ENCODE measurements around the gene PIK3C2B. TPM values are rescaled to one million over a fixed set of nuclear protein-coding genes. Genes with fewer than 3 reads are reported as not detected.

The PIK3C2B gene
- total RNA-seq, 2 donors from 2014 or later = 13.1 to 19.4 TPM

- TF ChIP-seq, protein P1, sequence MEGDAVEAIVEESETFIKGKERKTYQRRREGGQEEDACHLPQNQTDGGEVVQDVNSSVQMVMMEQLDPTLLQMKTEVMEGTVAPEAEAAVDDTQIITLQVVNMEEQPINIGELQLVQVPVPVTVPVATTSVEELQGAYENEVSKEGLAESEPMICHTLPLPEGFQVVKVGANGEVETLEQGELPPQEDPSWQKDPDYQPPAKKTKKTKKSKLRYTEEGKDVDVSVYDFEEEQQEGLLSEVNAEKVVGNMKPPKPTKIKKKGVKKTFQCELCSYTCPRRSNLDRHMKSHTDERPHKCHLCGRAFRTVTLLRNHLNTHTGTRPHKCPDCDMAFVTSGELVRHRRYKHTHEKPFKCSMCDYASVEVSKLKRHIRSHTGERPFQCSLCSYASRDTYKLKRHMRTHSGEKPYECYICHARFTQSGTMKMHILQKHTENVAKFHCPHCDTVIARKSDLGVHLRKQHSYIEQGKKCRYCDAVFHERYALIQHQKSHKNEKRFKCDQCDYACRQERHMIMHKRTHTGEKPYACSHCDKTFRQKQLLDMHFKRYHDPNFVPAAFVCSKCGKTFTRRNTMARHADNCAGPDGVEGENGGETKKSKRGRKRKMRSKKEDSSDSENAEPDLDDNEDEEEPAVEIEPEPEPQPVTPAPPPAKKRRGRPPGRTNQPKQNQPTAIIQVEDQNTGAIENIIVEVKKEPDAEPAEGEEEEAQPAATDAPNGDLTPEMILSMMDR (IDR thresholded peaks at IDR 0.05) = no peak
- Histone ChIP-seq H3K4me3 (no peak overlapping the region), H3K9me3 (no peaks in the 10 kb centered on the region), H3K27me3 (no peaks in the 10 kb centered on the region), H3K4me1 (peaks cover 0 to 87% of the 10 kb centered on the region in 2 donors), H3K27ac (no peak overlapping the region), H3K36me3 (no peaks in the 10 kb centered on the region)
- no peak for DNase-seq (ENCODE audit: low spot score)
Measured at GRCh38 chr1:204478172-204478899, 16.3 kb downstream of the PIK3C2B start.

DNA sequence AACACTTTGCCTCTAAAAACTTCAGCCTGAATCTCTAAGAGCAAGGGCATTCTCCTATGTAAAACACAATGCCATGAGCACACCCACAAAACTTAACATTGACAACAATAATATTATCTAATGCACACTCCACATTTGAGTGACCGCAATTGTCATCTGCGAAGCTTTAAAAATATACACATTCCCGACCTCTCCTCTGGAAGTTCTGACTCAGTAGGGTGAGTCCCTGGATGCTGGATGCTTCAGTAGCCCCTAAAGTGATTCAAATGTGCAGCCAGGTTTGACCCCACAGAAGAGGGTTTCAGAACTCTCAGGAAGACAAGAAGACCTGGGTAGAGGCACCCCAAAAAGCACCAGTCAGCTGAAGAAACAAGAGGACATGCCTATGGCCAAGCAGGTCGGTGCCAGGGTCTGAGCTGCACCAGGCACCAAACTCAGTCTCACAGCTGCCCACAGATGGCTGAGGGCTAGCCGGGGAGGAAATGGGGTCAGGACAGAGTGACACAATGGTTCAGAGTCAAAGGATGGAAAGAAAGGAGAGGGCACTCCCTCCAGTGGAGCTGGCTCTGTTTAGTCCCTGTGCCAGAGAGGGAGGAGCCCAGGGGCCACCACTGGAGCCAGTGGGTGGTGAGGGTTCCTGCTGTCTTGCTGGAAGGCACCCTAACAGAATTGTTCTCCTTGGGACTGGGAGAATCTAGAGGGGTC, 17.4 kb downstream of the PIK3C2B start:
- Histone ChIP-seq H3K9me3 (no peaks in the 10 kb centered on the region), H3K36me3 (no peaks in the 10 kb centered on the region), H3K27me3 (no peaks in the 10 kb centered on the region), H3K27ac (no peak overlapping the region), H3K4me1 (peaks cover 0 to 84% of the 10 kb centered on the region in 2 donors), H3K4me3 (no peak overlapping the region)
- TF ChIP-seq, protein P1 (IDR thresholded peaks at IDR 0.05) = no peak
- DNase-seq (ENCODE audit: low spot score) = no peak

DNA sequence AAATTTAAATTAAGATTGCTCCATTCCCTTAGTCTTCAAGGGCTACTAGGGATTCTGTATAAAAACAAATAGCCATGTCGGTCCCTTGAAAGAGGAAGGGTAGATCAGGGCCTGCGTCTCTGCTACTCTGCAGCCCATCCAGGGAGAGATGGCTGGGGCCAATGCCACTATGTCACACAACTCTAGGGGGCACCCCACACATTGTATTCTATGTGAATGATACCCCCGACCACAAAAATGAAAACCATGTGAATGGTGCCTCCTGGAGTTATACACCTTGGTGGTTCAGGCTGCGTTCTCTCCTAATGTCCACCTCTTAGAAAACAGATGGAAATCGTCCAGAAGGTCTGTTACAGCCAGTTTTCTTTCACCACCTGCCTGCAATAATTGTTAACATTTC, 18.0 kb downstream of the PIK3C2B start:
- Histone ChIP-seq H3K9me3 (no peaks in the 10 kb centered on the region), H3K27me3 (no peaks in the 10 kb centered on the region), H3K27ac (no peak overlapping the region), H3K36me3 (no peaks in the 10 kb centered on the region), H3K4me3 (no peak overlapping the region), H3K4me1 (peaks cover 0 to 78% of the 10 kb centered on the region in 2 donors)
- DNase-seq (ENCODE audit: low spot score) = no peak
- TF ChIP-seq, protein P1 (IDR thresholded peaks at IDR 0.05) = no peak

- Histone ChIP-seq H3K27me3 (no peaks in the 10 kb centered on the region), H3K4me3 (no peak overlapping the region), H3K36me3 (no peaks in the 10 kb centered on the region), H3K9me3 (no peaks in the 10 kb centered on the region), H3K27ac (peak overlapping the region; percentile 10 to 43), H3K4me1 (peaks cover 0 to 70% of the 10 kb centered on the region in 2 donors)
- TF ChIP-seq, protein P1 (IDR thresholded peaks at IDR 0.05) = no peak
- DNase-seq (ENCODE audit: low spot score) = no peak
Measured at GRCh38 chr1:204475656-204476432, 18.8 kb downstream of the PIK3C2B start.

- H3K9me3 ChIP-seq = no peaks in the 10 kb centered on the region
- H3K27me3 ChIP-seq = no peaks in the 10 kb centered on the region
- TF ChIP-seq, protein P1 (IDR thresholded peaks at IDR 0.05) = no peak
- H3K27ac ChIP-seq = no peak overlapping the region
- no peaks in the 10 kb centered on the region for H3K36me3 ChIP-seq
- DNase-seq (ENCODE audit: low spot score) = no peak
- peaks cover 0 to 60% of the 10 kb centered on the region in 2 donors for H3K4me1 ChIP-seq
- H3K4me3 ChIP-seq = no peak overlapping the region
Measured at GRCh38 chr1:204473400-204473965, 21.1 kb downstream of the PIK3C2B start.

All from right atrium auricular region (tissue), 2 donors.